ENCODE data around the gene HAP1. TPM values are rescaled to one million over a fixed set of nuclear protein-coding genes. Genes with fewer than 3 reads are reported as not detected.
A peak's percentile ranks its signal among the peaks of the same experiment; 100 is the strongest.

Gene HAP1
- total RNA-seq, 1 experiment from 2014 or later = 1.2 TPM

- intact Hi-C loops (cut with micrococcal nuclease; ENCODE audit: unreplicated experiment) = no loop called here
- Mint-ChIP-seq H3K4me3 (ENCODE audit: low read depth, unreplicated experiment) (no peak overlapping the region), H3K4me1 (ENCODE audit: low read depth, unreplicated experiment) (peaks cover 23% of the 10 kb centered on the region), H3K9me3 (ENCODE audit: low read depth, unreplicated experiment) (no peaks in the 10 kb centered on the region), H3K27ac (ENCODE audit: unreplicated experiment) (peak overlapping the region; percentile 72), H3K27me3 (ENCODE audit: unreplicated experiment) (no peaks in the 10 kb centered on the region), H3K36me3 (ENCODE audit: insufficient read depth, unreplicated experiment) (peaks cover 100% of the 10 kb centered on the region)
- BruUV-seq (replicated peaks) = no TSS peak
- TF ChIP-seq CTCF (IDR thresholded peaks at IDR 0.05; ENCODE audit: unreplicated experiment) = no peak
- DNase-seq = no peak
- CTCF ChIA-PET = interaction anchor here (1.6 kb wide), 1 partner anchor 19 kb away, joined by 12 read pairs; the partner anchor contains the start of gene JUP
Measured at GRCh38 chr17:41767324-41768042, 33.0 kb upstream of the HAP1 start.

- no TSS peak for BruUV-seq (replicated peaks)
- DNase-seq = no peak
- Mint-ChIP-seq H3K4me1 (ENCODE audit: low read depth, unreplicated experiment) (peaks cover 9% of the 10 kb centered on the region), H3K27ac (ENCODE audit: unreplicated experiment) (no peak overlapping the region), H3K27me3 (ENCODE audit: unreplicated experiment) (no peaks in the 10 kb centered on the region), H3K36me3 (ENCODE audit: insufficient read depth, unreplicated experiment) (peaks cover 100% of the 10 kb centered on the region), H3K9me3 (ENCODE audit: low read depth, unreplicated experiment) (no peaks in the 10 kb centered on the region), H3K4me3 (ENCODE audit: low read depth, unreplicated experiment) (no peak overlapping the region)
- CTCF ChIA-PET = interaction anchor here (0.7 kb wide), 4 partner anchors 18 to 878 kb away, joined by 3 to 5 read pairs (median 4); no protein-coding TSS in a partner anchor
- intact Hi-C loops (cut with micrococcal nuclease; ENCODE audit: unreplicated experiment) = no loop called here
- no peak for TF ChIP-seq CTCF (IDR thresholded peaks at IDR 0.05; ENCODE audit: unreplicated experiment)
Measured at GRCh38 chr17:41766135-41766534, 31.7 kb upstream of the HAP1 start.

DNA sequence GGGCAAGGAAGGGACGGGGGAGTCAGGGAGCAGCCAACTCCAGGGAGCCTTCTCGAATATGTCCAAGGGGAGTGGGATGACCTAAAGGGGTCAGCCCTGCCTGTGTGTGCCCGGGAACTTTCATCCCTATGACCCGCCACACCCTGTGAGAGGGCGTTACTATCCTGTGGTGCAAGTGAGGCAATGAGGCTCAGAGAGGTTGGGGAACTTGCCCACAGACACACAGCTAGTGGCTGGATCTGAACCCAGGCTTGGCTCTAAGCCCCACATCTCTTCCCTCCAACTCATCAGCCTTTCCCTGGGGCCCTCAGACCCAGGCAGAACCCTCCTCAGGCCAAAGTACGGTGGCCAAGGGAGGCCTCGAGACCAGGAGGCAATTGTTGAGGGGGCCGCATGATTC lies 28.9 kb upstream of the HAP1 start:
- H3K4me1 Mint-ChIP-seq (ENCODE audit: low read depth, unreplicated experiment) = peaks cover 8% of the 10 kb centered on the region
- TF ChIP-seq CTCF (IDR thresholded peaks at IDR 0.05; ENCODE audit: unreplicated experiment) = no peak
- BruUV-seq (replicated peaks) = no TSS peak
- CTCF ChIA-PET = interaction anchor here (1.6 kb wide), 1 partner anchor 23 kb away, joined by 6 read pairs; the partner anchor contains the start of gene JUP
- intact Hi-C loops (cut with micrococcal nuclease; ENCODE audit: unreplicated experiment) = no loop called here
- H3K9me3 Mint-ChIP-seq (ENCODE audit: low read depth, unreplicated experiment) = no peaks in the 10 kb centered on the region
- no peaks in the 10 kb centered on the region for H3K27me3 Mint-ChIP-seq (ENCODE audit: unreplicated experiment)
- no peak overlapping the region for H3K4me3 Mint-ChIP-seq (ENCODE audit: low read depth, unreplicated experiment)
- peak overlapping the region; percentile 16 for H3K27ac Mint-ChIP-seq (ENCODE audit: unreplicated experiment)
- no peak for DNase-seq
- H3K36me3 Mint-ChIP-seq (ENCODE audit: insufficient read depth, unreplicated experiment) = peaks cover 100% of the 10 kb centered on the region

DNA sequence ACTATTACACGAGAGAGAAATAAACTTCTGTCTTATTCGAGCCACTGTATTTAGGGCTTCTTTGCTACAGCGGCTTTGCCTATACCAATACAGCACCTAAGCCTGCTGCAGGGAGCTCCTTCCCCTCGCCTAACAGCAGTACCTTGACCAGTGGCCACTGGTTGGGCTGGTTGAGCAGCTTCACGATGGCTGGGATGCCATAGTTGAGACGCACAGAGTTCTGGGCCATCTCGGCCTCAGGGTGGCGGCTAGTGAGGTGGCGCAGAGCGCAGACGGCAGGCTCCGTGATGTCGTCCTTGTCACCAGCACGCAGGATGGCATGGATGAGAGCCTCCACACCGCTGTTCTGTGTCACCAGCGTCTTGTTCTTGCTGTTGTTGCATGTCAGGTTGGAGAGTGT lies 28.4 kb upstream of the HAP1 start:
- BruUV-seq (replicated peaks) = no TSS peak
- Mint-ChIP-seq H3K9me3 (ENCODE audit: low read depth, unreplicated experiment) (no peaks in the 10 kb centered on the region), H3K4me3 (ENCODE audit: low read depth, unreplicated experiment) (no peak overlapping the region), H3K36me3 (ENCODE audit: insufficient read depth, unreplicated experiment) (peaks cover 100% of the 10 kb centered on the region), H3K27me3 (ENCODE audit: unreplicated experiment) (no peaks in the 10 kb centered on the region), H3K4me1 (ENCODE audit: low read depth, unreplicated experiment) (peaks cover 6% of the 10 kb centered on the region), H3K27ac (ENCODE audit: unreplicated experiment) (peak overlapping the region; percentile 16)
- CTCF ChIA-PET = interaction anchor here (0.8 to 1.1 kb wide), 3 partner anchors 15 to 24 kb away, joined by 3 to 6 read pairs (median 4); partner anchors contain the start of gene JUP
- no peak for TF ChIP-seq CTCF (IDR thresholded peaks at IDR 0.05; ENCODE audit: unreplicated experiment)
- intact Hi-C loops (cut with micrococcal nuclease; ENCODE audit: unreplicated experiment) = no loop called here
- no peak for DNase-seq
